HFFc6 (cell line): ENCODE measurements around the gene HACD3. TPM values are rescaled to one million over a fixed set of nuclear protein-coding genes. Genes with fewer than 3 reads are reported as not detected.

Source experiments
- DNase-seq: peaks from one replicate; pipeline ENCODE4 v3.0.0-alpha.2; 2018
- H3K27ac Mint-ChIP-seq: 2 replicates; pipeline ENCODE4 v1.8.0; 2020; ENCODE audit warnings: mild to moderate bottlenecking, mixed read lengths
- H3K27me3 Mint-ChIP-seq: 2 replicates; pipeline ENCODE4 v1.8.0; 2021; ENCODE audit warnings: mild to moderate bottlenecking, moderate library complexity, mixed read lengths; ENCODE audit not compliant: insufficient read depth
- H3K36me3 Mint-ChIP-seq: 2 replicates; pipeline ENCODE4 v1.8.0; 2021; ENCODE audit warnings: low read depth, mixed read lengths
- H3K4me1 Mint-ChIP-seq: 2 replicates; pipeline ENCODE4 v1.8.0; 2020; ENCODE audit warnings: low read depth, mixed read lengths
- H3K4me3 Mint-ChIP-seq: 2 replicates; pipeline ENCODE4 v1.8.0; 2020; ENCODE audit warnings: mild to moderate bottlenecking, moderate library complexity, mixed read lengths
- H3K9me3 Mint-ChIP-seq: 2 replicates; pipeline ENCODE4 v1.8.0; 2020; ENCODE audit warnings: mild to moderate bottlenecking, mixed read lengths
- CTCF ChIP-seq: fragments of 200-600 bp; sonication (generic); IDR thresholded peaks from 2 replicates; pipeline ENCODE4 v1.5.0; 2021; ENCODE audit warnings: antibody characterized with exemption, mild to moderate bottlenecking
- total RNA-seq, 6 experiments: library from RNA; stranded (reverse); fragmentation: NEBNext Ultra II Directional; extraction: Animal tissue kit (Norgen Biotek cat#: 25700); gene quantifications; 2 replicates in 1 of 6; 3 replicates in 5 of 6; pipeline ENCODE4 v1.2.3, GENCODE V29; 2021

Gene HACD3
- total RNA-seq, 6 experiments from 2014 or later: 58.7 to 71.1 (median 65.7) TPM

DNA sequence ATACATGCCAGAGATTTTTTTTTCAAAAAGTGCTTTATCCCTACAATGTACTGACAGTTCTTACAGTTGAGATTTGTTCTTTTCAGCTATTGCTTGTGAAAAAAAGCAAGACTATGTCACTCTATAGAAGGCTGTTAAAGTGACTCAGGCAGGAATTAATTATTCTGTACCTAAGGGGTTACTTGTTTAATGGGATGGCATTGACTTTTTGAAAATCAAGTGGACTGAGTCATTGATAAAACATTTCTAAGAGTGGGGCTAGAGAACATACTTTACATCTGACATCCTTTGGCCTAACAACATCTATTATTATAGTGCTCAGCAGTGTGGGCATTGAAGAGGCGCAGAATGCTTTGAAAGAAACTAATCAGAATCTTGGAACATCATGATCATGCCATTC is 46.4 kb downstream of the HACD3 start:
- H3K27me3 Mint-ChIP-seq: no peaks in the 10 kb centered on the region; the same call in 1 of the 2 replicates
- peaks cover 54% of the 10 kb centered on the region for H3K4me1 Mint-ChIP-seq
- peak; percentile 78 for DNase-seq
- peak overlapping the region; percentile 81 for H3K27ac Mint-ChIP-seq
- peak overlapping the region; percentile 38; the same call in 1 of the 2 replicates for H3K4me3 Mint-ChIP-seq
- peaks cover 38% of the 10 kb centered on the region for H3K36me3 Mint-ChIP-seq
- no peak for TF ChIP-seq CTCF
- H3K9me3 Mint-ChIP-seq: no peaks in the 10 kb centered on the region

DNA sequence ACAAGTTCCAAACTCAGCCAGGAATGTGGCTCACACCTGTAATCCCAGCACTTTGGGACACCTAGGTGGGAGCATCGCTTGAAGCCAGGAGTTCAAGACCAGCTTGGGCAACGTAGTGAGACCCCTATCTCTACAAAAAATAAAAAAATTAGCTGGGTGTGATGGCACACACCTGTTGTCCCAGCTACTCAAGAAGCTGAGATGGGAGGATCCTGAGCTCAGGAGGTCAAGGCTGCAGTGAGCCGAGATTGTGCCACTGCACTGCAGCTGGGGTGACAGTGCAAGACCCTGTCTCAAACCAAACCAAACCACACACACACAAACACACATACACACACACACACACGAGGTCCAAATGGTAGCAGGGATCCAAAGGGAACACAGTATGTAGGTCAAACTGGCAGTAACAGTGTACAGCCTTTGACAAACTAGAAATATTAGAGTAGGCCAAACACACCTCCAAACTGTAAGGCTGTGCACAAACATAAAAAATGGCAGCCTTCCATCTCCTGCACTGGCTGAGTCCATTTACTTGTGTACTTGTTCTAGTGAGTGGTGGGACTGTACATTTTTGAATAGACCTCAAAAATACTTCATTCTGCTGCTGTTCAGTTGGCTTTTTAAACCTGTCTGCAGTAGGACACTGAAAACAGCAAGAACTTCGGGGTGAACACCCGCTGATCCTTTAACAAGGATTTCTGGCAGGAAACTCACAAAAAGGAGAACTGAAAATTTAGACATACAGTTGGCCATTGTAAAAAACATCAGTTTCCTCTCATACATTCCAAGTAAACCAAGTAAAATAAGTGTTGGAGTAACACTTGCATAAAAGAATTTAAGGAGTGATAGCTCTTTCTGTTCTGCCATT is 47.1 kb downstream of the HACD3 start:
- no peaks in the 10 kb centered on the region for H3K9me3 Mint-ChIP-seq
- H3K4me1 Mint-ChIP-seq: peaks cover 54% of the 10 kb centered on the region
- H3K4me3 Mint-ChIP-seq: peak overlapping the region; percentile 38; the same call in 1 of the 2 replicates
- no peaks in the 10 kb centered on the region; the same call in 1 of the 2 replicates for H3K27me3 Mint-ChIP-seq
- no peak for DNase-seq
- peaks cover 45% of the 10 kb centered on the region for H3K36me3 Mint-ChIP-seq
- H3K27ac Mint-ChIP-seq: peak overlapping the region; percentile 81
- TF ChIP-seq CTCF: no peak

DNA sequence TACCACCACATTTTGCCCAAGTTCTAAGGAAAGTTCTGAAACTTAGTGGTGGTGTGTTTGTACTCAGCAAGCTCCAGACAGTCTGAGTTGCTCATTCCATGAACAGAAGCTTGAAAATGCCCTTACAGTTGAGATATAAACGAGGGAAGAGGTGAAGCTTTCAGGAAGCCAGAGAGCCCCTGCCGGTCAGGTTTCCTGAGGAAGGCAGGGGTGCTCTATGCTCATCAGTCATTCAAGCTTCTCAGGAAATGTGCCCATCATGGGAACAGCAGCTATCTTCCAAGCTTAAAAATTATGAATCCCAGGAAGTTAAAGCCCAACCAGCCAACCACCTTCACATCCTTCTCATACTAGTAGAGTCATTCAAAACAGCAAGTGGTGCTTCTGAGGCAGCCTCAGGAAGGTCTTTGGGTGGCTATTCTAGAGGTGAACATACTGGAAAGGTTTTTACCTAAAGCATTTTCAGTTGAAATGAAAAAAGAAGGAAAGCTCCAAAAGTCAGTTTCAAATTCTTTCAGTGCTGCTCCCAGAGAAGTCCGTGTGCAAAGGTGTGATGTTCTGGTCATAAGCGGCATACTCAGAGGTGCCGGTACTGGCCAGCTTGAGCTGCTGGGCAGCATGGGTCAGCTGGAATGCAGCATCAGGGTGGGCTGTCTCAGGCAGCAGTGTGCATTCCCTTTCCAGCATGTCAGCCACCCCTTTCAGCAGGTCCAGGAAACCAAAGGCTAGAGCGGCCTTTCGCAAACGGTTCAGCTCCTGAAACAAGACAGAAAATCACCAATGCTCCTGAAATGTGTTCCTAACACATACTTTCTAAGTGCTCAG is 48.9 kb downstream of the HACD3 start:
- TF ChIP-seq CTCF: no peak
- DNase-seq: no peak
- H3K36me3 Mint-ChIP-seq: peaks cover 58% of the 10 kb centered on the region
- H3K27ac Mint-ChIP-seq: peak overlapping the region; percentile 86
- 0 out of 2 replicates have a peak overlapping the region, but pooled peaks have one; percentile 39 for H3K4me3 Mint-ChIP-seq
- H3K27me3 Mint-ChIP-seq: no peaks in the 10 kb centered on the region
- H3K4me1 Mint-ChIP-seq: peaks cover 62% of the 10 kb centered on the region
- no peaks in the 10 kb centered on the region for H3K9me3 Mint-ChIP-seq

GRCh38 chr15:65579762-65580161 is 49.5 kb downstream of the HACD3 start:
- TF ChIP-seq CTCF: no peak
- peaks cover 57% of the 10 kb centered on the region for H3K36me3 Mint-ChIP-seq
- H3K4me3 Mint-ChIP-seq: peak overlapping the region; percentile 39
- peaks cover 66% of the 10 kb centered on the region for H3K4me1 Mint-ChIP-seq
- DNase-seq: no peak
- no peaks in the 10 kb centered on the region for H3K27me3 Mint-ChIP-seq
- H3K9me3 Mint-ChIP-seq: no peaks in the 10 kb centered on the region
- peak overlapping the region; percentile 86 for H3K27ac Mint-ChIP-seq

DNA sequence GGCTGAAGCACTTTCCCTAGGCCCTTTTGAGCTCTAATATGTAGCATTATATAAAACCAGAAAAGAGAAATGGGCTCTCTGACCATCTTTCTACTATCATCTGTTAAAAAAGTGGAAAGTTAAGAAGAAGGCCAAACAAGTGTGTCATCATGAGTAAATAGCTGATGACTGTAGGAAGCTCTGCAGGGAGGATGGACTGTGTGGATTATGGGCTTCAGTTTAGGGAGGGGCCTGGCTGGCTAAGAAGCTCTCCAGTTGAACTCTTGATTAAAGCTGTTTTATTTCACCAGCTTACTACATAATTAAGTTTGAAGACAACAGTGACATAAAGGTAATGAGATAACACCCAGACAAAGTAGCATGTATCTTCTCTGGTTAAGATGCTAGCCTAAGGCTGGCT is 50.0 kb downstream of the HACD3 start:
- DNase-seq: peak; percentile 75
- Mint-ChIP-seq H3K4me3 (peak overlapping the region; percentile 39; the same call in 1 of the 2 replicates), H3K36me3 (peaks cover 57% of the 10 kb centered on the region), H3K27me3 (no peaks in the 10 kb centered on the region), H3K27ac (peak overlapping the region; percentile 86), H3K9me3 (no peaks in the 10 kb centered on the region), H3K4me1 (peaks cover 66% of the 10 kb centered on the region)
- no peak for TF ChIP-seq CTCF
